WI38 (cell line): Measurements from ENCODE around the gene ARID1B.

Source experiments
- H3K4me3 ChIP-seq: 2 replicates; pipeline ENCODE4 v1.5.1; 2011; ENCODE audit warnings: low read depth, mild to moderate bottlenecking, control low read depth, low read length
- TF ChIP-seq, protein P1 (sequence below): IDR thresholded peaks from 2 replicates; pipeline ENCODE4 v1.5.1; 2012; ENCODE audit warnings: low read depth, mild to moderate bottlenecking, control low read depth, low read length

Gene ARID1B

GRCh38 chr6:156821707-156822106 lies 44.5 kb downstream of the ARID1B start:
- TF ChIP-seq, protein P1, sequence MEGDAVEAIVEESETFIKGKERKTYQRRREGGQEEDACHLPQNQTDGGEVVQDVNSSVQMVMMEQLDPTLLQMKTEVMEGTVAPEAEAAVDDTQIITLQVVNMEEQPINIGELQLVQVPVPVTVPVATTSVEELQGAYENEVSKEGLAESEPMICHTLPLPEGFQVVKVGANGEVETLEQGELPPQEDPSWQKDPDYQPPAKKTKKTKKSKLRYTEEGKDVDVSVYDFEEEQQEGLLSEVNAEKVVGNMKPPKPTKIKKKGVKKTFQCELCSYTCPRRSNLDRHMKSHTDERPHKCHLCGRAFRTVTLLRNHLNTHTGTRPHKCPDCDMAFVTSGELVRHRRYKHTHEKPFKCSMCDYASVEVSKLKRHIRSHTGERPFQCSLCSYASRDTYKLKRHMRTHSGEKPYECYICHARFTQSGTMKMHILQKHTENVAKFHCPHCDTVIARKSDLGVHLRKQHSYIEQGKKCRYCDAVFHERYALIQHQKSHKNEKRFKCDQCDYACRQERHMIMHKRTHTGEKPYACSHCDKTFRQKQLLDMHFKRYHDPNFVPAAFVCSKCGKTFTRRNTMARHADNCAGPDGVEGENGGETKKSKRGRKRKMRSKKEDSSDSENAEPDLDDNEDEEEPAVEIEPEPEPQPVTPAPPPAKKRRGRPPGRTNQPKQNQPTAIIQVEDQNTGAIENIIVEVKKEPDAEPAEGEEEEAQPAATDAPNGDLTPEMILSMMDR = no peak
- H3K4me3 ChIP-seq = no peak overlapping the region

GRCh38 chr6:156822747-156823206 lies 45.6 kb downstream of the ARID1B start:
- no peak overlapping the region for H3K4me3 ChIP-seq
- TF ChIP-seq, protein P1 = no peak

GRCh38 chr6:156824142-156824541 lies 47.0 kb downstream of the ARID1B start:
- no peak overlapping the region for H3K4me3 ChIP-seq
- TF ChIP-seq, protein P1 = no peak

DNA sequence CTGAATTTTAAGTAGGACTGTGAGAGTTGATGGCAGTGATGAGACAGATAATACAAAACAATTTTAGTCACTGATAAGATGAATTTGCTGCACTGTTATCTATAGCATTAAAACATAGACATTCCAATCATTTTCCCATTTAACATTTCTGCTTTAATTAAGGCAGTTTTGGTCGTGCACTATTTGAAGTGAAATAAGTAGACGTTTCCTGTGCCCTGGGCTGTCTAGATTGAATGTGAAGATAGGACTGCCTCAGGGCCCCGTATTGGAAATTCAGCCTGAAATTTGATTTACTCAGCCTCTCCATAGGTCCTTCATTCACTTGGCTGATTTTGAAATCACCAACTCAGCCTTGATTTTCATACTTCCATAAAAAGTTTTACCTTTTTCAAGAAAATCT lies 48.3 kb downstream of the ARID1B start:
- no peak overlapping the region for H3K4me3 ChIP-seq
- TF ChIP-seq, protein P1 = no peak

- TF ChIP-seq, protein P1 = no peak
Measured at GRCh38 chr6:156826290-156826955, 49.2 kb downstream of the ARID1B start.

GRCh38 chr6:156827382-156827781 lies 50.2 kb downstream of the ARID1B start:
- H3K4me3 ChIP-seq = no peak overlapping the region
- TF ChIP-seq, protein P1 = no peak

More at GRCh38 chr6:156826290-156826955, 49.2 kb downstream of the ARID1B start:
- no peak overlapping the region for H3K4me3 ChIP-seq

DNA sequence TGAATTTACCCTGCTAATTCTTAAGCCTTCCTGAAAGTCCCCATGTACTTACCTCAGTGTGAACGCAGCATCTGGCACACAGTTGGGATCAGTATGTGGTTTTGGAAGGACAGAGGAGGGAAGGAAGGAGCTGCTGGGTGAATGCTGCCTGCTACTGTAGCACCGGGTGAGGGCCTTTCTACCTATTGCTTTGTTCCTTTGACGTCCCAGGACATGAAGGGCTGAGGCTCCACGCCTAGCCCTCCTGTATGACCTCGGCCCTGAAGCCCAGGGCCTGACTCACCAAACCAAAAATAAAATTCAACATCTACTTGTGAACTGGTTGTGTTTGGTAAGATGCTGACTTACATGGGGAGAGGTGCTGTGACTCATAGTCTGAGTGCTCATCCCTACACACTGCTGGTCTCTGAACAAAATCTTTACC lies 51.1 kb downstream of the ARID1B start:
- 0 out of 2 replicates have a peak overlapping the region, but pooled peaks have one; percentile 15 for H3K4me3 ChIP-seq

More for the DNA sequence above, 51.1 kb downstream of the ARID1B start:
- TF ChIP-seq, protein P1 = no peak
